Transverse colon (tissue), 4 donors: ENCODE measurements around the gene TBCD. TPM values are rescaled to one million over a fixed set of nuclear protein-coding genes. Genes with fewer than 3 reads are reported as not detected.

Experiments used
- DNase-seq: peaks from one replicate; pipeline ENCODE4 v3.0.0-alpha.2; 2019
- H3K27ac ChIP-seq, 4 donors: fragments of 200-600 bp; sonication (generic); 2 replicates each; pipeline ENCODE4 v1.5.1; 2016 to 2018; ENCODE audit warnings: inconsistent platforms in 4 of 4
- H3K27me3 ChIP-seq: fragments of 200-600 bp; sonication (generic); 2 replicates; pipeline ENCODE4 v1.5.1; 2017; ENCODE audit warnings: inconsistent platforms
- H3K36me3 ChIP-seq, 4 donors: fragments of 200-600 bp; sonication (generic); 2 replicates each; pipeline ENCODE4 v1.5.1; 2017 to 2019; ENCODE audit warnings: inconsistent platforms in 4 of 4
- H3K4me1 ChIP-seq, 4 donors: fragments of 200-600 bp; sonication (generic); 2 replicates each; pipeline ENCODE4 v1.5.1; 2017 to 2020; ENCODE audit warnings: inconsistent platforms in 4 of 4
- H3K4me3 ChIP-seq, 4 donors: fragments of 200-600 bp; sonication (generic); 1 replicate in 1 of 4; 2 replicates in 3 of 4; pipeline versions ENCODE4 v1.5.1 to v1.6.1; 2017 to 2019; ENCODE audit warnings: inconsistent platforms in 4 of 4
- H3K9me3 ChIP-seq, 2 donors: fragments of 200-600 bp; sonication (generic); 2 replicates each; pipeline ENCODE4 v1.5.1; 2017 to 2019; ENCODE audit warnings: inconsistent platforms in 2 of 2
- CTCF ChIP-seq, 5 experiments: fragments of 200-600 bp in 3 of 5; fragments of 450-650 bp in 2 of 5; sonication (generic) in 3 of 5; IDR thresholded peaks; 1 replicate in 2 of 5; 2 replicates in 3 of 5; pipeline ENCODE4 v1.5.1; 2016 to 2017; ENCODE audit warnings: antibody characterized with exemption in 5 of 5, inconsistent platforms in 3 of 5, mild to moderate bottlenecking in 2 of 5, moderate library complexity in 1 of 5
- EP300 ChIP-seq: sonication (generic); formaldehyde crosslinking; IDR thresholded peaks from one replicate; pipeline ENCODE4 v1.6.1; 2017; ENCODE audit warnings: antibody characterized with exemption, low read depth
- POLR2A ChIP-seq: fragments of 450-650 bp; IDR thresholded peaks from one replicate; pipeline ENCODE4 v1.6.1; 2016; ENCODE audit warnings: antibody characterized with exemption, mild to moderate bottlenecking, moderate library complexity
- POLR2AphosphoS5 ChIP-seq, 3 donors: sonication (generic); formaldehyde crosslinking; IDR thresholded peaks; one replicate each; pipeline ENCODE4 v1.6.1; 2016; ENCODE audit warnings: antibody characterized with exemption in 3 of 3
- in situ Hi-C, 4 donors: fragments of 200-750 bp; cut with MboI; loops; one replicate each; pipeline versions ENCODE4 v1.15.0 to v1.15.1; 2017; ENCODE audit warnings: low sequenced_read_pairs in 3 of 4, low pct_ligation_motif_present in 1 of 4, low pct_unique_long_range_greater_than_20kb in 1 of 4
- intact Hi-C: fragments of 100-400 bp; cut with DNase I; formaldehyde crosslinking; loops from one replicate; pipeline ENCODE4 v1.15.1; 2023; ENCODE audit warnings: low total_unique reads
- total RNA-seq, 4 donors: library from RNA; depleted of rRNA; stranded (reverse); fragments of >200 nt; gene quantifications; one replicate each; pipeline ENCODE4 v1.1.0, GENCODE V29; 2016

TBCD gene
- total RNA-seq, 4 donors from 2014 or later = 38.6 to 104 (median 39.8) TPM

- H3K27ac ChIP-seq = no peak overlapping the region
- no peaks in the 10 kb centered on the region for H3K27me3 ChIP-seq
- intact Hi-C loops (no loop called here), in situ Hi-C loops (no loop called here)
- H3K4me3 ChIP-seq = no peak overlapping the region
- no peak for DNase-seq
- no peaks in the 10 kb centered on the region for H3K36me3 ChIP-seq
- peaks cover 5 to 15% of the 10 kb centered on the region in 2 donors for H3K9me3 ChIP-seq
- no peaks in the 10 kb centered on the region for H3K4me1 ChIP-seq
- TF ChIP-seq EP300 = no peak
- no peak for TF ChIP-seq POLR2AphosphoS5 (IDR thresholded peaks at IDR 0.05)
- no peak for TF ChIP-seq CTCF (IDR thresholded peaks at IDR 0.05)
- no peak for TF ChIP-seq POLR2A
Observed at GRCh38 chr17:82993005-82993404, 241.1 kb downstream of the TBCD start.

Other genes starting within 250 kb of the TBCD start
- 100 to 1,000 TPM in 2 of 4 donors, 10 to 100 TPM in 2; 41.2 to 216 (median 106) TPM for gene FOXK2, start 232.3 kb upstream of the TBCD start, total RNA-seq
- 100 to 1,000 TPM in 1 of 4 donors, 10 to 100 TPM in 3; 68.1 to 108 (median 83.6) TPM for gene WDR45B, start 103.6 kb upstream of the TBCD start, total RNA-seq
- 10 to 100 TPM; 26.5 to 83.0 (median 59.6) TPM for gene RAB40B, start 53.4 kb upstream of the TBCD start, total RNA-seq
- gene FN3KRP, start 35.4 kb upstream of the TBCD start, total RNA-seq = 10 to 100 TPM; 16.3 to 39.6 (median 26.8) TPM
- 10 to 100 TPM; 11.2 to 33.0 (median 26.2) TPM for gene FN3K, start 16.4 kb upstream of the TBCD start, total RNA-seq
- not detected for gene ZNF750, start 88.0 kb downstream of the TBCD start, total RNA-seq